Neural cell (in vitro differentiated cells): ENCODE measurements around the gene CLCNKB.
"Not testable (repeated sequence)": the region's sequence is repeated elsewhere in the genome, so short reads cannot be mapped to it uniquely, and the experiment has no call there.

ENCODE experiments used
- EP300 ChIP-seq: fragments of 450-650 bp; conservative IDR thresholded peaks from 2 replicates; pipeline ENCODE4 v1.6.1; 2014; ENCODE audit warnings: antibody characterized with exemption, mild to moderate bottlenecking, moderate library complexity; ENCODE audit not compliant: poor library complexity, severe bottlenecking
- EZH2 ChIP-seq: fragments of 200-600, 300-800 bp; shearing (Covaris generic), sonication (generic); IDR thresholded peaks from 2 replicates; pipeline ENCODE4 v1.6.1; 2014; ENCODE audit warnings: antibody characterized with exemption, low read length, borderline replicate concordance, mild to moderate bottlenecking; ENCODE audit not compliant: insufficient read depth, poor library complexity, severe bottlenecking
- MXI1 ChIP-seq: fragments of 450-650 bp; conservative IDR thresholded peaks from 2 replicates; pipeline ENCODE4 v1.6.1; 2014; ENCODE audit warnings: antibody characterized with exemption, mild to moderate bottlenecking; ENCODE audit not compliant: poor library complexity, severe bottlenecking
- POLR2AphosphoS5 ChIP-seq: IDR thresholded peaks from 2 replicates; pipeline ENCODE4 v1.6.1; 2012
- RAD21 ChIP-seq: fragments of 450-650 bp; conservative IDR thresholded peaks from 2 replicates; pipeline ENCODE4 v1.6.1; 2014; ENCODE audit warnings: antibody characterized with exemption, mild to moderate bottlenecking, moderate library complexity
- SMC3 ChIP-seq: fragments of 450-650 bp; conservative IDR thresholded peaks from 2 replicates; pipeline ENCODE4 v1.6.1; 2014; ENCODE audit warnings: antibody characterized with exemption, mild to moderate bottlenecking, moderate library complexity; ENCODE audit not compliant: poor library complexity
- TAF1 ChIP-seq: IDR thresholded peaks from 2 replicates; pipeline ENCODE4 v1.6.1; 2012; ENCODE audit warnings: low read depth
- TF ChIP-seq, protein P1 (sequence below): fragments of 450-650 bp; IDR thresholded peaks from 2 replicates; pipeline ENCODE4 v1.5.1; 2014; ENCODE audit warnings: antibody characterized with exemption, mild to moderate bottlenecking, moderate library complexity; ENCODE audit not compliant: poor library complexity, severe bottlenecking
- TF ChIP-seq, protein P2 (sequence below): IDR thresholded peaks from 2 replicates; pipeline ENCODE4 v1.6.1; 2012; ENCODE audit warnings: borderline replicate concordance

DNA sequence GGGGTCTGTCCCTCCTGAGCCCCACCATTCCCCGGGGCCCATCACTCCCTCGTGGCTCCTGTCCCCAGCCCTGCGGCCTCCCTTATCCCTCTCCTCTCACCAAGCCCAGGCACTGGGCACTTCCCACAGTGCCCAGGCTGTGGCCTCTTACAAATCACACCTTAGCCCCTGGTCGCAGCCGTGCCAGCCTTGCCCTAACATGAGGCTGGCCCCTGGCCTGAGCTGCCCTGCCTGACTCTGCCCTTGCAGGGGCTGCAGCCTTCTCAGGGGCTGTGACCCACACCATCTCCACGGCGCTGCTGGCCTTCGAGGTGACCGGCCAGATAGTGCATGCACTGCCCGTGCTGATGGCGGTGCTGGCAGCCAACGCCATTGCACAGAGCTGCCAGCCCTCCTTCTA, 8.4 kb downstream of the CLCNKB start:
- not testable (repeated sequence) for TF ChIP-seq TAF1, POLR2AphosphoS5, RAD21, EZH2, EP300, SMC3, MXI1
- TF ChIP-seq, protein P1, sequence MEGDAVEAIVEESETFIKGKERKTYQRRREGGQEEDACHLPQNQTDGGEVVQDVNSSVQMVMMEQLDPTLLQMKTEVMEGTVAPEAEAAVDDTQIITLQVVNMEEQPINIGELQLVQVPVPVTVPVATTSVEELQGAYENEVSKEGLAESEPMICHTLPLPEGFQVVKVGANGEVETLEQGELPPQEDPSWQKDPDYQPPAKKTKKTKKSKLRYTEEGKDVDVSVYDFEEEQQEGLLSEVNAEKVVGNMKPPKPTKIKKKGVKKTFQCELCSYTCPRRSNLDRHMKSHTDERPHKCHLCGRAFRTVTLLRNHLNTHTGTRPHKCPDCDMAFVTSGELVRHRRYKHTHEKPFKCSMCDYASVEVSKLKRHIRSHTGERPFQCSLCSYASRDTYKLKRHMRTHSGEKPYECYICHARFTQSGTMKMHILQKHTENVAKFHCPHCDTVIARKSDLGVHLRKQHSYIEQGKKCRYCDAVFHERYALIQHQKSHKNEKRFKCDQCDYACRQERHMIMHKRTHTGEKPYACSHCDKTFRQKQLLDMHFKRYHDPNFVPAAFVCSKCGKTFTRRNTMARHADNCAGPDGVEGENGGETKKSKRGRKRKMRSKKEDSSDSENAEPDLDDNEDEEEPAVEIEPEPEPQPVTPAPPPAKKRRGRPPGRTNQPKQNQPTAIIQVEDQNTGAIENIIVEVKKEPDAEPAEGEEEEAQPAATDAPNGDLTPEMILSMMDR = not testable (repeated sequence)
- TF ChIP-seq, protein P2, sequence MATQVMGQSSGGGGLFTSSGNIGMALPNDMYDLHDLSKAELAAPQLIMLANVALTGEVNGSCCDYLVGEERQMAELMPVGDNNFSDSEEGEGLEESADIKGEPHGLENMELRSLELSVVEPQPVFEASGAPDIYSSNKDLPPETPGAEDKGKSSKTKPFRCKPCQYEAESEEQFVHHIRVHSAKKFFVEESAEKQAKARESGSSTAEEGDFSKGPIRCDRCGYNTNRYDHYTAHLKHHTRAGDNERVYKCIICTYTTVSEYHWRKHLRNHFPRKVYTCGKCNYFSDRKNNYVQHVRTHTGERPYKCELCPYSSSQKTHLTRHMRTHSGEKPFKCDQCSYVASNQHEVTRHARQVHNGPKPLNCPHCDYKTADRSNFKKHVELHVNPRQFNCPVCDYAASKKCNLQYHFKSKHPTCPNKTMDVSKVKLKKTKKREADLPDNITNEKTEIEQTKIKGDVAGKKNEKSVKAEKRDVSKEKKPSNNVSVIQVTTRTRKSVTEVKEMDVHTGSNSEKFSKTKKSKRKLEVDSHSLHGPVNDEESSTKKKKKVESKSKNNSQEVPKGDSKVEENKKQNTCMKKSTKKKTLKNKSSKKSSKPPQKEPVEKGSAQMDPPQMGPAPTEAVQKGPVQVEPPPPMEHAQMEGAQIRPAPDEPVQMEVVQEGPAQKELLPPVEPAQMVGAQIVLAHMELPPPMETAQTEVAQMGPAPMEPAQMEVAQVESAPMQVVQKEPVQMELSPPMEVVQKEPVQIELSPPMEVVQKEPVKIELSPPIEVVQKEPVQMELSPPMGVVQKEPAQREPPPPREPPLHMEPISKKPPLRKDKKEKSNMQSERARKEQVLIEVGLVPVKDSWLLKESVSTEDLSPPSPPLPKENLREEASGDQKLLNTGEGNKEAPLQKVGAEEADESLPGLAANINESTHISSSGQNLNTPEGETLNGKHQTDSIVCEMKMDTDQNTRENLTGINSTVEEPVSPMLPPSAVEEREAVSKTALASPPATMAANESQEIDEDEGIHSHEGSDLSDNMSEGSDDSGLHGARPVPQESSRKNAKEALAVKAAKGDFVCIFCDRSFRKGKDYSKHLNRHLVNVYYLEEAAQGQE = not testable (repeated sequence)
